ENCODE data around the gene PLXNA4. TPM values are rescaled to one million over a fixed set of nuclear protein-coding genes. Genes with fewer than 3 reads are reported as not detected.

Gene PLXNA4
- total RNA-seq, 2 experiments from 2014 or later, result 16.5 to 20.5 TPM

DNA sequence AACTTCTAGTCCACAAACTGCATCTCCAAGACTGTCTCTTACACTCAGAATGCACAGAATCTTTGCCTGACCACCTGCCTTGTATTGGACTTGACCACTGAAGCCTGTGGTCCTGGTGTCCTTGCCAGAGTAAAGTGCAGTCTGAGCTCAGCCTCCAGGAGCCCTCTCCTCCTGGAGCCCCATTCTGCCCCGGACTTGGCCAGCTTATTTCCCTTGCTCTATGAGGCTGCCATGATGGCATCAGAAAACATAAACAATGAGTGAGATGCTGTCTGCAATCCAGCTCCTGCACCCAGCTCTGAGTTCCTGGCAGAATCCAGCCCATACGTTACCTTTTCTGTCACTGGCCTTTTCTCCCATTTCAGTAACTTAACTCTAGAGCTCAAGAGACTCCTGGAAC is 494.6 kb downstream of the PLXNA4 start:
- H3K36me3 Mint-ChIP-seq, result no peaks in the 10 kb centered on the region
- ATAC-seq (ENCODE audit: low read depth), result no peak
- no peak for DNase-seq
- H3K27me3 Mint-ChIP-seq, result peaks cover 27% of the 10 kb centered on the region
- no peak overlapping the region for H3K4me3 Mint-ChIP-seq
- no peaks in the 10 kb centered on the region for H3K4me1 Mint-ChIP-seq
- no peaks in the 10 kb centered on the region for H3K9me3 Mint-ChIP-seq
- POLR2A ChIA-PET, result no interaction called here
- H3K27ac Mint-ChIP-seq, result no peak overlapping the region

DNA sequence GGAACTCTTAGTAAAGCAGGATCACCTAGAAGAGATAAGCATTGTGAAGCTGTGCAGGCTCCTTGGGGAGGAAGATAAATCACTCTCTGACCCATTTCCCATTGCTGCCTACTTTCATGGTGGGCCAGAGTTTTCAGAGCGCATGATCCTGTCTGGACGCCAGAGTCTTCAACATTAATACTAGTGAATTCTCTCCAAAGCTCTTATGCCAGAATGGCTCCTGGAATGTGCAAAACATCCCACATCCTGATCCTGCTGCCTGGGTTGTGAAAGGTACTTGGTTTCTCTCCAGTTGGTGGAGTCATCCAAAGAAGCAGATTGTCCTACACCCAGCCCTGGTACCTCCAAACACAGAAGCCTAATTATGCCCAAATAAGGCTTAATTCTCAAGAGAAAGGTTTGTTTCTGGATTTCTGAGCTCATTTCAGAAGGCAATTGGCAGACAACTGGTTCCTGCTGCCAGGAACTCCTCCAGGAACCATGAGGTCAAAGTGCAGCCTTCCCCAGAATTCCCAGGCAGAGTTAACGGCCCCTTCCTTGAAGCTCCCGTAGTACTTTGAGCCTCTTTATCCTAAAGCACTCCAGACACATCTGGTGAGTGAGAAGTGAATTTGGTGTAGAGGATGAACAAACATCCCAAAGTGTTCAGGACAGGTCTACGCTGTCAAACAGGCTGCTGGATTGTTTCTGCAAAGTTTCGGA is 495.2 kb downstream of the PLXNA4 start:
- peaks cover 27% of the 10 kb centered on the region for H3K27me3 Mint-ChIP-seq
- no peak overlapping the region for H3K4me3 Mint-ChIP-seq
- H3K27ac Mint-ChIP-seq, result no peak overlapping the region
- DNase-seq, result no peak
- H3K9me3 Mint-ChIP-seq, result no peaks in the 10 kb centered on the region
- no peaks in the 10 kb centered on the region for H3K4me1 Mint-ChIP-seq
- H3K36me3 Mint-ChIP-seq, result no peaks in the 10 kb centered on the region
- ATAC-seq (ENCODE audit: low read depth), result no peak
- POLR2A ChIA-PET, result no interaction called here

DNA sequence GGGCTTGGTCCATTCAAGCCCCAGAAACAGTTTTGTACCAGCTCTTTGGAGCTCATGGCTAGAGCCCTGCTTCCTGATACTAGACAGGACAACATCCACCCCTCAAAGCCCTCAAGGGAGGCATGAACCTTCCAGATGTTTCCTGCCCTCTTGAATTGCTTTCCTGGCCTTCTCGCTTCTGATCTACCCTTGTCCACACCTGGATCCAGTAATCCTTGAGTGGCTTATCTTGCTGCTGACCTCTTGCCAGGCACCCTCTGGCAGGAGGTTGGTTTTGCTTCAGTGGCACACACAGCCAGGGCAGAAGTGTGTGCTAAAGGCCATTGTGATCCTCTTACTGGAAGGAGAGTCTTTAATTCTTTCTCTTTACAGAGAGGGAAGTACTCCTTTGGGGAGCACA is 495.8 kb downstream of the PLXNA4 start:
- H3K27me3 Mint-ChIP-seq, result peaks cover 29% of the 10 kb centered on the region
- no peak for DNase-seq
- POLR2A ChIA-PET, result no interaction called here
- no peaks in the 10 kb centered on the region for H3K4me1 Mint-ChIP-seq
- no peaks in the 10 kb centered on the region for H3K36me3 Mint-ChIP-seq
- H3K9me3 Mint-ChIP-seq, result no peaks in the 10 kb centered on the region
- no peak for ATAC-seq (ENCODE audit: low read depth)
- no peak overlapping the region for H3K4me3 Mint-ChIP-seq
- H3K27ac Mint-ChIP-seq, result no peak overlapping the region

GRCh38 chr7:132078891-132079735 is 497.2 kb downstream of the PLXNA4 start:
- no peak for DNase-seq
- ATAC-seq (ENCODE audit: low read depth), result no peak
- Mint-ChIP-seq H3K9me3 (no peaks in the 10 kb centered on the region), H3K4me3 (no peak overlapping the region), H3K27me3 (peaks cover 27% of the 10 kb centered on the region), H3K36me3 (no peaks in the 10 kb centered on the region), H3K4me1 (no peaks in the 10 kb centered on the region), H3K27ac (no peak overlapping the region)
- POLR2A ChIA-PET, result no interaction called here

- H3K36me3 Mint-ChIP-seq, result no peaks in the 10 kb centered on the region
- POLR2A ChIA-PET, result no interaction called here
- H3K9me3 Mint-ChIP-seq, result no peaks in the 10 kb centered on the region
- ATAC-seq (ENCODE audit: low read depth) (no peak), DNase-seq (no peak)
- no peak overlapping the region for H3K4me3 Mint-ChIP-seq
- peaks cover 21% of the 10 kb centered on the region for H3K27me3 Mint-ChIP-seq
- H3K4me1 Mint-ChIP-seq, result no peaks in the 10 kb centered on the region
- H3K27ac Mint-ChIP-seq, result no peak overlapping the region
These were observed 498.1 kb downstream of the PLXNA4 start for GRCh38 chr7:132077971-132078685.

- DNase-seq, result no peak
- H3K4me1 Mint-ChIP-seq, result no peaks in the 10 kb centered on the region
- no peak overlapping the region for H3K4me3 Mint-ChIP-seq
- H3K27me3 Mint-ChIP-seq, result peaks cover 15% of the 10 kb centered on the region
- H3K36me3 Mint-ChIP-seq, result no peaks in the 10 kb centered on the region
- ATAC-seq (ENCODE audit: low read depth), result no peak
- no peaks in the 10 kb centered on the region for H3K9me3 Mint-ChIP-seq
- H3K27ac Mint-ChIP-seq, result no peak overlapping the region
- POLR2A ChIA-PET, result no interaction called here
These were observed 499.8 kb downstream of the PLXNA4 start for GRCh38 chr7:132076301-132077035.

DNA sequence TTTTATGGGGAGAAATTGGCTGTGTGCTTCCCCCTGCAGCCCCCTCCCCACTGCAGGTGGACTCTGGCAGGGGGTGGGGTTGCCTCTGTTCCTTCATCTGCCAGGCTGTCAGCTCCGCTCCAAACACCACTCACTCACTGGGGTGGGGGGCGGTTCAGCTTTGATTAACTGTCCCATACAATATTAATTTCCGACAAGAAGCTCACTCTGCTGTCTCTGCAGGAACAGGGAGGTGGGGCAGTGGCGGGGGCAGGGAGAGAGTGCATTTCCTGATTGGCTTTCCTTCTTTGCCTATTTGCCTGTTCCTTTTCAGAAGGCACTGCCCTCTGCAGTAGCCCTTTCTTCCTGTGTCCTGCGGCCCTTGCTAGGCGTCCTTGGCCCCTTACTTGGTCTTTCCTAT is 500.8 kb downstream of the PLXNA4 start:
- Mint-ChIP-seq H3K36me3 (no peaks in the 10 kb centered on the region), H3K4me3 (no peak overlapping the region), H3K4me1 (no peaks in the 10 kb centered on the region), H3K9me3 (no peaks in the 10 kb centered on the region), H3K27me3 (peaks cover 15% of the 10 kb centered on the region), H3K27ac (no peak overlapping the region)
- ATAC-seq (ENCODE audit: low read depth) (no peak), DNase-seq (no peak)
- POLR2A ChIA-PET, result no interaction called here

- no peak for ATAC-seq (ENCODE audit: low read depth)
- Mint-ChIP-seq H3K27me3 (peaks cover 9% of the 10 kb centered on the region), H3K4me1 (no peaks in the 10 kb centered on the region), H3K36me3 (no peaks in the 10 kb centered on the region), H3K9me3 (no peaks in the 10 kb centered on the region), H3K27ac (no peak overlapping the region), H3K4me3 (no peak overlapping the region)
- POLR2A ChIA-PET, result no interaction called here
- DNase-seq, result no peak
These were observed 502.2 kb downstream of the PLXNA4 start for GRCh38 chr7:132073920-132074589.
